PC-9 (cell line): ENCODE measurements around the gene ADTRP.

Source experiments
- CTCF ChIP-seq: fragments of 200-600 bp; sonication (generic); conservative IDR thresholded peaks from 2 replicates; pipeline ENCODE4 v1.6.1; 2017; ENCODE audit warnings: mixed run types, antibody characterized with exemption, mild to moderate bottlenecking, moderate library complexity
- EZH2 ChIP-seq: fragments of 200-600 bp; sonication (generic); IDR thresholded peaks from 2 replicates; pipeline ENCODE4 v1.8.0; 2017; ENCODE audit warnings: antibody characterized with exemption, low read depth

- TF ChIP-seq CTCF (no peak), EZH2 (no peak)
These were observed 23.9 kb downstream of the ADTRP start for GRCh38 chr6:11754625-11755271.
